Kidney (tissue), 14 donors: Measurements from ENCODE around the gene ARHGEF18. TPM values are rescaled to one million over a fixed set of nuclear protein-coding genes. Genes with fewer than 3 reads are reported as not detected.
A peak's percentile ranks its signal among the peaks of the same experiment; 100 is the strongest.

ENCODE experiments used
- DNase-seq, 5 donors: peaks; one replicate each; pipeline ENCODE4 v3.0.0-alpha.2; 2013 to 2020
- FAIRE-seq: peaks from 2 replicates; lab custom pipeline; 2012; peaks lifted over from hg19 to GRCh38; lab: Jason Lieb, UNC
- H3K27ac ChIP-seq, 2 donors: one replicate each; pipeline ENCODE4 v1.7.0; 2013; ENCODE audit warnings: low read depth in 2 of 2, low read length in 2 of 2, inconsistent platforms in 1 of 2
- H3K27me3 ChIP-seq: one replicate; pipeline ENCODE4 v1.7.1; 2013; ENCODE audit warnings: low read length, inconsistent platforms; ENCODE audit not compliant: control insufficient read depth, insufficient read depth
- H3K36me3 ChIP-seq, 3 donors: one replicate each; pipeline versions ENCODE4 v1.7.0 to v1.7.1; 2013; ENCODE audit warnings: low read length in 3 of 3, control low read depth in 1 of 3, inconsistent platforms in 1 of 3; ENCODE audit not compliant: insufficient read depth in 3 of 3, control insufficient read depth in 2 of 3
- H3K4me1 ChIP-seq, 3 donors: one replicate each; pipeline versions ENCODE4 v1.7.0 to v1.7.1; 2013; ENCODE audit warnings: low read length in 3 of 3, inconsistent platforms in 1 of 3, low read depth in 1 of 3; ENCODE audit not compliant: control insufficient read depth in 2 of 3, insufficient read depth in 2 of 3
- H3K4me3 ChIP-seq, 3 donors: one replicate each; pipeline versions ENCODE4 v1.7.0 to v1.8.1; 2013; ENCODE audit warnings: low read length in 3 of 3, control low read depth in 1 of 3, inconsistent platforms in 1 of 3
- H3K9ac ChIP-seq, 3 donors: one replicate each; pipeline versions ENCODE4 v1.7.0 to v1.7.1; 2013; ENCODE audit warnings: low read length in 3 of 3, control low read depth in 1 of 3, inconsistent platforms in 1 of 3
- H3K9me3 ChIP-seq, 3 donors: one replicate each; pipeline versions ENCODE4 v1.7.0 to v1.7.1; 2013; ENCODE audit warnings: low read length in 3 of 3, control low read depth in 1 of 3, inconsistent platforms in 1 of 3; ENCODE audit not compliant: control insufficient read depth in 2 of 3, insufficient read depth in 1 of 3
- intact Hi-C: fragments of 100-400 bp; cut with DNase I; formaldehyde crosslinking; loops from one replicate; pipeline ENCODE4 v1.11.1; 2022
- polyA plus RNA-seq: library from polyadenylated mRNA; stranded (reverse); fragments of 350-450 nt; fragmentation: Illumina TruSeq; extraction: RNeasy Lipid Tissue Mini Kit (QIAGEN cat#74804); gene quantifications from one replicate; pipeline ENCODE4 v1.2.3, GENCODE V29; 2014; ENCODE audit warnings: low read depth, low replicate concordance; ENCODE audit not compliant: insufficient read depth
- total RNA-seq: library from RNA; stranded (reverse); fragmentation: NEBNext Ultra II Directional; extraction: Animal tissue kit (Norgen Biotek cat#: 25700); gene quantifications from one replicate; pipeline ENCODE4 v1.2.1, GENCODE V29; 2021
- TF ChIP-seq, protein P1 (sequence below): IDR thresholded peaks from 3 replicates; pipeline ENCODE4 v1.5.1; 2012; ENCODE audit warnings: mild to moderate bottlenecking, moderate library complexity, borderline replicate concordance; ENCODE audit not compliant: insufficient read depth; ENCODE audit errors: extremely low read depth
- donor health status: control.
- donor health status: control.
- donor health status: control.
- donor health status: control.
- donor health status: control.
- donor health status: DM: yes; HTN: yes; CAD: no.
- donor health status: Normal renal cell carcinoma (clear cell type).

ARHGEF18 gene
- total and polyA plus RNA-seq, 2 donors from 2014 or later = 18.5 to 42.6 TPM

DNA sequence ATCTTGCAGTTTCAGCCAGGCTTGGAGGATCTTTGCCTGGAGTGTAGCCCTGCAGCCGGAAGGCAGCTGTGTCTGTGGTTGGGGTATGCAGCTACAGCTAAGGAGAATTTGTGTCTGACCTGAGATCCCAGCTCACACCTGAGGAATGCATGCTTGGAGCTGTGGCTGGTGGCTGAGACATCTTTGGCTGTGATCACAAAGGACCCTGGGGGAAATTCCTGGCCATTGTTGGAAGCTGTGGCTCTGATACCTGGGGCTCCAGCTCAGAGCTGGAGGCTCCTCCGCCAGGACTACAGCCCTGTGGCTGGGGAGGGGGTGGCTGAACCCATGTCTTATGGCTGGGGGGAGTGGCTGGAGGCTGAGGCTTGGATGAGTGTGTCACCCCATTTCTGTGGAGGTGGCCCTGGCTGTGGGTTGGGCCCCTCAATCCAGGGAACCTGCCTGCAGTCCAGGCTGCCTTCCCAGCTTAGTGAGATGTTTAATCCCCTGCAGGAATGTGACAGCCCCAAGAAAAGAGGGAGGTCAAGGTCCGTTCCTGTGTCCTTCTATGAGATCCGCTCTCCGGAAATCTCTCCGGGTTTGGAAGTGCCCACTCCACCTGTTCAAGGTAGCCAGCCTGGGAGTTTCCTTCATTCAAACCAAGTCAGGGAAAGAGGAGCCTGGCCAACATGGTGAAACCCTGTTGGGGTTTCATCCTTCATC, 27.6 kb downstream of the ARHGEF18 start:
- Histone ChIP-seq H3K4me1 (no peaks in the 10 kb centered on the region), H3K27me3 (no peaks in the 10 kb centered on the region), H3K4me3 (no peak overlapping the region), H3K27ac (no peak overlapping the region), H3K9me3 (no peaks in the 10 kb centered on the region), H3K9ac (no peak overlapping the region), H3K36me3 (no peaks in the 10 kb centered on the region)
- TF ChIP-seq, protein P1, sequence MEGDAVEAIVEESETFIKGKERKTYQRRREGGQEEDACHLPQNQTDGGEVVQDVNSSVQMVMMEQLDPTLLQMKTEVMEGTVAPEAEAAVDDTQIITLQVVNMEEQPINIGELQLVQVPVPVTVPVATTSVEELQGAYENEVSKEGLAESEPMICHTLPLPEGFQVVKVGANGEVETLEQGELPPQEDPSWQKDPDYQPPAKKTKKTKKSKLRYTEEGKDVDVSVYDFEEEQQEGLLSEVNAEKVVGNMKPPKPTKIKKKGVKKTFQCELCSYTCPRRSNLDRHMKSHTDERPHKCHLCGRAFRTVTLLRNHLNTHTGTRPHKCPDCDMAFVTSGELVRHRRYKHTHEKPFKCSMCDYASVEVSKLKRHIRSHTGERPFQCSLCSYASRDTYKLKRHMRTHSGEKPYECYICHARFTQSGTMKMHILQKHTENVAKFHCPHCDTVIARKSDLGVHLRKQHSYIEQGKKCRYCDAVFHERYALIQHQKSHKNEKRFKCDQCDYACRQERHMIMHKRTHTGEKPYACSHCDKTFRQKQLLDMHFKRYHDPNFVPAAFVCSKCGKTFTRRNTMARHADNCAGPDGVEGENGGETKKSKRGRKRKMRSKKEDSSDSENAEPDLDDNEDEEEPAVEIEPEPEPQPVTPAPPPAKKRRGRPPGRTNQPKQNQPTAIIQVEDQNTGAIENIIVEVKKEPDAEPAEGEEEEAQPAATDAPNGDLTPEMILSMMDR = no peak
- peak in 1 of 5 donors; percentile 41 for DNase-seq
- intact Hi-C loops = no loop called here
- FAIRE-seq = no peak

DNA sequence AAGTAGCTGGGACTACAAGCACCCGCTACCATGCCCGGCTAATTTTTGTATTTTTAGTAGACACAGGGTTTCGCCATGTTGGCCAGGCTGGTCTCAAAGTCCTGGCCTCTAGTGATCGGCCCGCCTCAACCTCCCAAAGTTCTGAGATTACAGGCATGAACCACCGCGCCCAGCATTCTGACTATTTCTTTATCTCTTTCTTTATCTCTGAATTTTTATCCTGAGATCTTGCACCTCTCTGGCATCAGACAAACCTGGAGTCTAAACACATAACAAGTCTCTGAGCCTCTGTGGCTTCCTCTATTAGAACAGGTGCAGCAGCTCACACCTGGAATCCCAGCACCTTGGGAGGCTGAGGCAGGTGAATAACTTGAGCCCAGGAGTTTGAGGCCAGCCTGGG, 28.5 kb downstream of the ARHGEF18 start:
- TF ChIP-seq, protein P1 = no peak
- H3K9me3 ChIP-seq = no peaks in the 10 kb centered on the region
- no peak overlapping the region for H3K27ac ChIP-seq
- no peak for FAIRE-seq
- no peak overlapping the region for H3K9ac ChIP-seq
- H3K4me1 ChIP-seq = no peaks in the 10 kb centered on the region
- no peak overlapping the region for H3K4me3 ChIP-seq
- no peaks in the 10 kb centered on the region for H3K36me3 ChIP-seq
- peak in 1 of 5 donors; percentile 23 for DNase-seq
- intact Hi-C loops = no loop called here
- H3K27me3 ChIP-seq = no peaks in the 10 kb centered on the region

DNA sequence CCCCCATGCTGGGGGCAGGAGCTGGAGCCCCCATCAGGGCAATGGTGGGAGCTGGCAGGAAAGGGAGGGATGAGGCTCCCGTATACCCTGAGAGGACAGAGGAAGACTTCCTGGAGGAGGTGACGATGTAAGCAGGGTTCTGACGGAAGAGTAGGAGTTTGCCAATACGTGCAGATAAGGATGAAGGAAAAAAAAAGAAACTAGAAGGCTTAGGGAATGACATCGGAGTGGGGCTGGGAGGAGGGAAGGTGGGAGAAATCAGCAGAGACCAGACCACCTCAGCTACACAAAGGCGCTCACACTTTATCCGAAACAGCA, 32.3 kb downstream of the ARHGEF18 start:
- peak in 1 of 5 donors; percentile 15 for DNase-seq
- H3K4me3 ChIP-seq = no peak overlapping the region
- no peak overlapping the region for H3K27ac ChIP-seq
- H3K36me3 ChIP-seq = no peaks in the 10 kb centered on the region
- no peaks in the 10 kb centered on the region for H3K4me1 ChIP-seq
- no peaks in the 10 kb centered on the region for H3K27me3 ChIP-seq
- no peaks in the 10 kb centered on the region for H3K9me3 ChIP-seq
- intact Hi-C loops = no loop called here
- no peak overlapping the region for H3K9ac ChIP-seq
- FAIRE-seq = no peak
- TF ChIP-seq, protein P1 = no peak
